ENCODE data around the gene HVCN1.

GRCh38 chr12:110599334-110599733 lies 89.6 kb downstream of the HVCN1 start:
- TF ChIP-seq EZH2 (IDR thresholded peaks at IDR 0.05; ENCODE audit: low read depth): no peak
- TF ChIP-seq CTCF (conservative IDR thresholded peaks at IDR 0.05): no peak

Data from PC-9 (cell line).